Glomerular visceral epithelial cell (primary cell): ENCODE measurements around the gene PCCA.
"Not testable (repeated sequence)": the region's sequence is repeated elsewhere in the genome, so short reads cannot be mapped to it uniquely, and the experiment has no call there.

Experiments used
- DNase-seq: peaks from one replicate; pipeline ENCODE4 v3.0.0-alpha.2; 2016; ENCODE audit errors: extremely low spot score

The PCCA gene

GRCh38 chr13:100544866-100545683 is 456.2 kb downstream of the PCCA start:
- no peak for DNase-seq

DNA sequence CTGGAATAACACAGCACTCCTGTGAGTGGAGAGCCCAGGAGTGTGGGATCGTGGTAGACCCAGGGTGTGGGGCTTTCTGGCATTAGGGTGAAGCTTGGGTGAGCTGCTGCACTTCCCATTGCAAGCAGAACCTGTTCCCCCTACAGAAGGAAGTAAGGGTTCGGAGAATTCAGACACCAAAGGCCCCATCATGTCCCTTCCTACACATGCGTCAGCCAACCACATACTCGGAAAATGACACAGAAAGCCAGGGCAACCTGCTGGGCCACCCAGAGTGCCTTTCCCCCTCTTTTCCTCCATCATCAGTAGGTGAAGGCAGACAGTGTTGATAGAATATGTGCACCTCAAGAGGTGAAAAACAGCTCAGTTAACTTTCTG is 456.8 kb downstream of the PCCA start:
- DNase-seq: no peak

GRCh38 chr13:100546713-100547405 is 458.0 kb downstream of the PCCA start:
- DNase-seq: no peak

GRCh38 chr13:100547791-100548201 is 458.9 kb downstream of the PCCA start:
- DNase-seq: no peak

DNA sequence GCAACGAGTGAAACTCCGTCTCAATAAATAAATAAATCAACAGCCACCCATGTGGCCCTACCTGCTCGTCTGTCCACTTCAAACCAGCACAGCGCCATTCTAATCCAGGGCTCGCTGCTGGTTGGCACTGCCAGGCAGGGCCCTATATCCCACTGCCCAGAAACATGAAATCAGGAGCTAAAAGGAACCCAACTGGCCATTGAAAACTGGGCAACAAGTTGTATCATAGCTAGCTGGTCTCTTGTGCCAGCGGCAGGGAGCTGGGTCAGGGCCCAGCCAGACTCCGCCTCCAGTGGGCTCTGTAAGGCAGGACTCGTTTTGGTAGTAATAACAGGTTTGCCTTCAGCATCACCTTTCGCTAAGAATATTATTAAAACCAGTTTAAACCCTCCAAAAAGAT is 460.4 kb downstream of the PCCA start:
- no peak for DNase-seq

DNA sequence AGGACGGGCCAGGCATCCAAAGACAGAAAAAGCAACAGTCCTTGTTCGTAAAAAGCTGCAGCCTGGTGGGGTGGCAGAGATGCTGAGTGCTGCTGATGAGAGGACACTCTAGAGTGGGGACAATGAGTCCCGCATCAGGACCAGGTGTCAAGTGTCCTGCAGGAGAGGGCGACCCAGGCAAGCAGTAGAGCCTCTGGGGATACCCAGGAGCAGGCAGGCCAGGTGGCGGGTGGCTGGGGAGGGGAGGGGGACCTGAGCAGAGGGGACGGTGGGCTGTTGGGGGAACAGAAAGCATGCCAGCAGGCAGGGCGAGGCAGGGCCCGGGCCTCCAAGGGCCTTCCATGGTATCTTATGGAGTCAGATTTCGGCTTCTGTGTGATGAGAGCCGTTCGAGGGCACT is 463.9 kb downstream of the PCCA start:
- DNase-seq: no peak

- no peak for DNase-seq
These were observed 471.0 kb downstream of the PCCA start for GRCh38 chr13:100559886-100560285.

- DNase-seq: no peak
These were observed 471.7 kb downstream of the PCCA start for GRCh38 chr13:100560498-100561157.

DNA sequence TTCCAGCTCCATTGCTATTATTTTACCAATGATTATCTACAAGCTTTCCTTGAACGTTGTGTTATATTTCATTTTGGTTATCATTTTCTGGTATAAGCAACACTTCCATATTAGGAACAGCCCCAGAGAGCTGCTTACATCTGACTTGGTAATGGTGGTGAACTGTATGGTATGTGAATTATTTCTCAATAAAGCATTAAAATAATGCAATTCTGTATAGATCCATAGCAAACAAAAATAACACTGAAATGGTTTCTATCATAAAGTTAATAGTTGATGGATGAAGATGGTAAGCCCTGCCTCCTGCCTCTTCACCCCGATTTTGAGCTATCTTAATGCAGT is 472.2 kb downstream of the PCCA start:
- no peak for DNase-seq

DNA sequence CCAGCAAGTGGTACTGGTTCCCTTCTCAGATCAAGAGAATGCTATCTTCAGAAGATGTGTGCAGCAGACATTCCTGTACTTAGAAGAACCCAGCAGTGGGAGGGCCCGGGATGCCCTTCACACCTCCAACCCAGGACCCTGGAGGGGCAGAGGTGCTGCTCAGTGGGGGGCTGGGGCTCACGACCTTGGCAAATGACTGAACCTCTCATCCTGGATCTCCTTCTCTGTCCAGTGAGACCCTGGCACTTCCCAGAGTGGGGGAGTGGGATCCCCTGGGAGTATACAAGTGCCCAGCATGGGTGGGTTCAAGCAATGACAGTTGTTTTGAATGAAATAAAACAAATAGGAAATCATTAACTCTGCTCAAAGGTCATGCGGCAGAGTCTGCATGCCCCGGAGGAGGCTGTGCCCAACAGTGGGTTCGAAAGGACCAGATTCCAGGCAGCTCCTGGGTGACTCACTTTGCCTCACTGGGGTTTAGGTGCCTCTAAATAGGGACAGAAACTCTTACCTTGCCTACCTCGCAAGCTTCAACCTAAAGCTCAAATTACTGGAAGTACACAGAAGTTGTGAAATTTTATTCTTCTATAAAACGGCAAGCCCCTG is 472.8 kb downstream of the PCCA start:
- DNase-seq: no peak

DNA sequence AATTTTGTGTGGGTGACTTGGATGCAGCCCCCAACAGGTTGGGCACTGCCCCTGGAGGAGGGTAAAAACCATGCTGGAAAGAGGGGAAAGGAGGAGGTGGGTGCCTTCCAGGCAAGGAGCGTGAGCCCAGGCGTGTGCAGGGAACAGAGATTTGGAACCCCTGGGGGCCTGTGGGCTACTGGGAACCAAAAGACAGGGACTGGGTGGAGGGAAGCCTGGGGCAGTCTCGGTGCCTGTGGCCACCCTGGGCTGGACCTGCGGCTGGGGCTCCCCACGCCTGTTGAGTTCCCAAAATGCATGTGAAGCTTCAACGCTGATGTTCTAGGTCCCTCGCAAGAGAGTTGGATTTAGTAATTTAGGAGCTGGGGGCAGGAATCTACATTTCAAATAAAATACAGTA is 474.9 kb downstream of the PCCA start:
- DNase-seq: no peak

DNA sequence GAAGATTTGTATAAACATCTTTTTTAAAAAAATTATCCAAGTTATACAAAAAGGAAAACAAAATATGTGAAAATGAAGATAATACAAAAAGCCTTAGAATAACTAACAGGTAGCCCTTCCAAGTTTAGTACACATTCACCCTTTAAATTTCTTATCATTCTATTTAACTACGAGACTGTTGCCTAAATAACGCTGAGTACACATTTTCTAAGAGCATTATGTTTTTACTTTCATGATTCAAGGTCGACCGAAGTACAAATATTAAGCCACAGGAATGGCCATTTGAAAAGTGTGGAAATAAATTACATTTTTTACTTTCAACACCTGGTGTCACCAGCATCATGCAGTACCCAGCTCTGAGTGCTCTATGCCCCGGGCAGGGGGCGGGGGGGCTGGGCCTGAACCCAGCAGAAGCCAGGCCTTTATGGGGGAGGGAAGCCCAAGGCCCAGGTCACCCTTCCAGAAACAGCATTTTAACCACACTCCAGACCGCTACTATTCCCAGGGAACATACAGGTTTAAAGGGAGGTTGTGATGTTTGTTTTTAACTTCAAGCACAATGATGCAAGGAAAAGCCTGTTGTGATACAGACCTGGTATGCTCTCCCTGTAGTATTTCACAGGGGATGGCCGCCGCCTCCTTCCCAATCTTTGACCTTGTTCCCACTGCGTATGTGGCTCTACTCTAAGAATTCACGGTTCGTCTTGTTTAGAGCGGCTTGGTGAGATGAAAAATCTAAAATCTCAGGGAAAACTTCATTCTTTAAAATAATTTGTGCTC is 475.7 kb downstream of the PCCA start:
- no peak for DNase-seq

GRCh38 chr13:100565286-100565685 is 476.4 kb downstream of the PCCA start:
- no peak for DNase-seq

DNA sequence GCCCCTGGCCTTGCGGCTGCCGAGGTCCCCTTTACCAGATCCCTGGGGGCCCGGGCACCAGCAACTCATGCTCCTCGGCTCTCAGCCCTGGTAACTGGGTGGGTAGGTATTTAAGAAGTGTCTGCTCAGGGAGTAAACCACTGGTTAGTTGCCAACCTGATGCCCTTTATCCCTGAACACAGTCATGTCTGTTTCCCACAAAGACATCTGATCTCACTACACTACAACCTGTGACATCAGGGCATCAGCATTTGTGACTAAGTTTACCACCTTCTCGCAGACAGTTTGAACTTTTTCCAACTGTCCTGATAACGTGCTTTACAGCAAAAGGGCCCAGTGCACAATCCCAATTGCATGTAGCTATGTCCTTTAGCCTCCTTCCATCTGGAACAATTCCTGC is 477.6 kb downstream of the PCCA start:
- peak; percentile 31 for DNase-seq

DNA sequence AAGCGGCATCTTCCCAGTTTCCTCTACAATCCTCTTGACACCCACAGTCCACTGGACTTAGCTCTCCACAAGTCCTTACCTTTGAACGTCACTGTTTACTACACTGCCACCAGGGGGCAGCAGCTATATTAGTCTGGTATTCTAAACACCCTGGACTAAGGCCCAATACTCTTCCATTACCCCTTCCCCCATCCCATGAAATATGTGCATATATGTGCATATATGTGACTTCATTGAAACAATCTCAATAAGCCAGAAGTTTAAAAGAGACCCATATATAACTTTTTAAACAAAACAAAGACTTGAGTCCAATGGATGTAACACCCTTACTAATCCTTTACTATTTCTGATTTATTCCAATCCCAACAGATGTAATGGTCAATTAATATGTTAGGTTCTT is 484.2 kb downstream of the PCCA start:
- peak; percentile 74 for DNase-seq

- DNase-seq: not testable (repeated sequence)
These were observed 488.3 kb downstream of the PCCA start for GRCh38 chr13:100577239-100577638.
